HS-27A (cell line): ENCODE measurements around the gene RBP2.

Experiments used
- DNase-seq: peaks from one replicate; pipeline ENCODE4 v3.0.0-alpha.2; 2012; ENCODE audit warnings: low read depth, missing footprints

RBP2 gene

DNA sequence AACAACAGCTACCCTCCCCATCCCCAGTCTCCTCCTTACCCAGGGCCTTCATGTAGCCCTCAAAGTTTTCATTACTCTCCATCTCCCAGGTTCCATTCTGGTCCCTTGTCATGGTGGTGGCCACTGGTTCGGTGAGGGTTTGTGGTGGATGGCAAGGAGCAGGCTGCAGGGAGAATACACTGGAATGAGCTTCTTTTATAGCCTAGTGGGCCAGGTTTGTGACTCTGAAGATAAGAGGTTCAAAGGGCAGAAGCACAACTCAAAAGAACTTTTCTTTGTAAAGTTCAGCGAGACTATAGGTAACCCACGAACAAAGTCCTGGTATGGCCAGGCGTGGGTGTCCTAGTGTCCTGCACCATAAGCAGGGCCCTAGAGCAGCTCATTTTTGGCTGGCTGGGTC, at the start of gene RBP2:
Gene RBP2 (minus strand): TSS at position 169 of the 400 bp plus-strand sequence. CDS start 57 bp downstream, at position 112.
- DNase-seq: no peak

DNA sequence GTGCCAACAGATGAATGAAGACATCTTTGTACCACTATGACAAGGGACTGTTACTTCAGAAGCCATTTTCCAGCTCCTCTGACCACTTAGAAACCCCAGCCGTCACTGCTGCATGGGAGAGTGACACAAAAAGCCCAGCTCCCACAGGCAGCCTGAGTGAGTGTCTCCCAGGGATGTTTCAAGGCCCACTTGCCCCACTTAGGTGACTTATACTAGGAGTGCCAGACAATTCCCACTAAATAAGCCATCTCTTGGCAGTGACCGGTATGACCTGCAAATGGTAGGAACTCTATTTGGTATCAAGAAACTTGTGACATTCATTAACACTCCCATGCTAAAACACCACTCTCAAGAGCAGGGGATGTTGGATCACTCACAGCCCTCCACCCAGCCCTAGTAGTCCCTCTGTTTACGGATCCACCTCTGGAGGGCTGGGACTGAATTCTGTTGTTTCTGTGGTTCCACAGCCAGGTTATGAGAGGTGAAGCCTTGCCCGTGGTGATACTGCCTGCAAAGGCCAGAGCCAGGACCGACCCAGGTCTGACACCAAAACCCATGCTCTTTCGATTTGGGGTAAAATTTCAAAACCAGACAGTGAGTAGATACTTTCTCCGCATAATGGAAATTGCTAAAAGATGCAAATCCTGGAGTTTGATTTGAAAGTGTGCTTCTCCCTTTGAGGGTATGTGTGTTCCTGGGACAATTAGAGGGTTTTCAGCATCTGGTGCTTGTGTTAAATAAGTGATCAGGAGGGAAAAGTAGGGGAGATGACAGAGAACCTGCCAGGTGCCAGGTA, 48.7 kb upstream of the RBP2 start:
- no peak for DNase-seq

GRCh38 chr3:139523718-139524117, 47.4 kb upstream of the RBP2 start:
- DNase-seq: no peak

- DNase-seq: no peak
Observed at GRCh38 chr3:139523166-139523565, 46.9 kb upstream of the RBP2 start.

GRCh38 chr3:139522421-139522820, 46.1 kb upstream of the RBP2 start:
- no peak for DNase-seq

DNA sequence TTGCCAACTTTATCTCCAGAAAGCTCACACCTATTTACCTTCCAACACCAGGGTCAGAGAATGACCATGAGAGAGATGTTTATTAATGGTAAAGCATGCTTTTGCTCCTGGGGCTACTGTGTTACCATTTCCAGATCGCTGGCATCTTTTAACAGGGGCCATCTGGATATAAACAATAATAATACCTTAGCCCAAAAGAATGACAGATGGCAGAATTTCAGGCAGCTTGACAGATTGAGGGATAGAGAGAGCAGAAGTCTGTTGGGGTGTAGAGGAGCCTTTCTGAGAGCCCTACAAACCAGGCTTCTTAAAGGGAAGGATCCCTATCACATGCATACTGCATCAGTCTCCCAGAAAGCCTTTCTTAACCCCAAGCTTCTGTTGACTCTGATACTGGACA, 45.5 kb upstream of the RBP2 start:
- DNase-seq: no peak

DNA sequence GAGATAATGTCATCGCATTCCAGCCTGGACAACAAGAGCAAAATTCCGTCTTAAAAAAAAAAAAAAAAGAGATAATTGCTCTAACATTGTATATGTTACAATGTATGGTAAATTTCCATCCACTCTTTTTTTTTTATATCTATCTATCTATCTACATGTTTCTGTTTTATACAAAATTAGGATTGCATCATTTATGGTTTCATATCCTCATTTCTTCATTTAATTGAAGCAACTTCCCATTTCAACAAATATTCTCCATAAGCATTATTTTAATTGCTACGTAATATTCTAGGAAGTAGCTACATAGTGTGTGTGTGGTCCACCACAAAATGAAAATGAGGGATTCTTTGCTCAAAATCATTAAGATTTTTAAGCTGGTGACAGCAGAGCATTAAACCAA, 44.8 kb upstream of the RBP2 start:
- no peak for DNase-seq

- no peak for DNase-seq
Observed at GRCh38 chr3:139519998-139520737, 43.9 kb upstream of the RBP2 start.

GRCh38 chr3:139518926-139519842, 42.9 kb upstream of the RBP2 start:
- no peak for DNase-seq

GRCh38 chr3:139518306-139518705, 42.0 kb upstream of the RBP2 start:
- DNase-seq: no peak

GRCh38 chr3:139517321-139518065, 41.2 kb upstream of the RBP2 start:
- no peak for DNase-seq

- DNase-seq: no peak
Observed at GRCh38 chr3:139514741-139515140, 38.4 kb upstream of the RBP2 start.

DNA sequence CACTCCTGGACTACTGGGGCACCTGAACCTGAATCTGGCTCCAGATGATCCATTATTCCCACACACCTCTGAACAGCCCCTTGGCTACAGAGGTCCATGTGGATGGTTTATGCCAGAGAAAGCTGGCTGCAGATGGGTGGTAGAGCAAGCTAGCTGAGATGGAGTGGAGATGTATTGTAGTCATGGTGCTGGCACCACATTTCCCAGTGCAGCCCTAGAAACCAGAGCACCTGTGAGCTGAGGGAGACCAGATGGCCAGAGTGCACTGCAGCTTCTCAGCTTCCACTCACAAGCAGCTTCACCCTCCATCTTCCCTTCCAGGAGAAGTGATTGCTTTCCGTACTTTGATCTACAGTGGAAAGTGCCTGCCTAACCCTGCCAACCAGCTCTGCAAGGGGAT, 33.3 kb upstream of the RBP2 start:
- DNase-seq: no peak

DNA sequence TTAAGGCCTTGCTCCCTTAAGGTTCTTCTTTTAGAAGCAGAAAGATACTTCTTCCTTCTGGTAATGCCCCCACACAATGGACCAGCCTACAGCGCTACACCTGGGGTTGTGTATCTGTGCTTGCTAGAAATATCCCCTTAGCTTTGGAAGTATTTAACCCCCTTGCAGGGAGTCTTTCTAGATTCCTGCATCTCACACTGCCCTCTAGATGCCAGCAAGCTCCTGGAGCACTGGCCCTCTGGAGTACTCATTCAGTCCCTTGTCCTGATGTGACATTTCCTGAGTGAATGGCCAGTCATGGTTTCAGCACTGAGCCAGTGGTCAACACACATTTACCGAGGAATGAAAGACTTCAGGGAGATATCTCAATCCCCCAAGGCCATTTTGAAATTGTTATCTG, 30.4 kb upstream of the RBP2 start:
- no peak for DNase-seq

DNA sequence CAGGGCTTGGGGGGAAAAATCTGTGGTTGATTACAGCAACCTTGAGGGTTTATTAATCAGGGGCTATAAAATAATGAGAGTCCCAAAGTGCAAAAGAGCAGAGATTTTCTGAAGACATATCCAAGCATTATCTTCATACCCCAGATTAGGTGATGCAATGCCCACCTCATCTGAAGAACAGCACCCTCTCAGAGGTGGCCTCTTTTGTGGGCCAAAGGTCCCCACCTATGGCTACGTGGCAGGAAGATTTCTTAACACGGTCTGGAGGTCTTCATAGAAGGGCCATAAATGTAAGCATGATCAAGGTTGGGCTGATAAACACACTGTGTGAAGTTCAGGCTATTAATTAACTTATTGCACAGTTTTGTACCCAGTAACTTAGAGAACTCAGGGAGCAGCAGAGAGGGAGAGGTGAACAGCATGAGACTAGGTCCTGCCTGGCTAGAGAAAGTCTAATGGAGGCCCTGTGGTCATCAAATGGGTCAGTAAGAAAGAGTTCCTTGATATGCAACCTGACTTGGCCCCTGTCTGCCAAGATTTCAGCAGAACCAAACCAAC, 29.6 kb upstream of the RBP2 start:
- no peak for DNase-seq

DNA sequence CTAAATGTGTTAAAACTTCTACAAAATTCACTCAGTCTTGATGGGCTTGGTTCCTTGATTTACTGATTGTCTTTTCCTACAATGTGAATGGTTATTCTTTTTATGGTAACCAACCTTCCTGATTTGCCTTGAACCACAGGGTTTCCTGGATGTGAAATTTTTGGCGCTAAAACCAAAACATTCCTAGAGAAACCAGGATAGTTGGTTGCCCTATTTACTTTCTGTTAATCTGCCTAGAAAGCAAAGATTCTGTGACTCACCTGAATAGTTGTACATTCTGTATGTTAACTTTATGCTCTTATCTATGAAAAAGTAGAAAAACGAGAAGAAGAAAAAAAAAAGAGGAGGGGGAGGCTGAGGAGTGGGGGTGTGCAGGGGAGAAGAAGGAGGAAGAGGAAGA, 23.2 kb upstream of the RBP2 start:
- DNase-seq: no peak

DNA sequence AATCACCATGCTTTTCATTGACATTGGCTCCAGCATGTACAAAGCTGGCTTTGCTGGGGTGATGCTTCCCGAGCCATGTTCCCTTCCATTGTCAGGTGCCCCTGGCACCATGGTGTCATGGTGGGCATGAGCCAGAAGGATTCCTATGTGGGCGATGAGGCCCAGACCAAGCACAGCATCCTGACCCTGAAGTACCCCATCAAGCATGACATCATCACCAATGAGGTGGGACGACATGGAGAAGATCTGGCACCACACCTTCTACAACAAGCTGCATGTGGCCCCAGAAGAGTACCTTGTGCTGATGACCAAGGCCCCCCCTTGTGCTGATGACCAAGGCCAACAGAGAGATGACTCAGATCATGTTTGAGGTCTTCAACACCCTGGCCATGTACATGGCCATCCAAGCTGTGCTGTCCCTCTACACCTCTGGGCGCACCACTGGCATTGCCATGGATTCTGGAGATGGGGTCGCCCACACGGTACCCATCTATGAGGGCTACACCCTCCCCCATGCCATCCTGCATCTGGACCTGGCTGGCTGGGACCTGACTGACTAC, 17.6 kb upstream of the RBP2 start:
- no peak for DNase-seq

DNA sequence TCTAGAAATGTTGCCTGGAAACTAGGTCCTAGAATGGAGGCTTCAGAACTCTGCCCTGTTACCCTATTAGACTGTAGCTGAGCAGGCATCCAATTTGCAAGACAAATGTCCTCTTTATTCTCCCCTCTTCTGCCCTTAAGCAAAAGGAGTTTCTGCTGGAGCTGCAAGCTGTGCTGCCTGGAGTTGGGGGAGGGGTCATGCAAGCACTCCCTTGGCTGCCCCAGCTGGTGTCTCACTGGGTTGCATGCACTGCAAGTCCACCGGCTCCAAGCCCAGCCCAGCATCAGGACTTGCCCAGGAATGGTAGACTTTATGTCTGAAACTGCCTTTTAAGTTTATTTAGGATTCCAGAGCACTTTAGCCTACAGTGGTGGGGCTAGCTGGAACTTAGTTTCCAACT, 15.7 kb upstream of the RBP2 start:
- no peak for DNase-seq

- no peak for DNase-seq
Observed at GRCh38 chr3:139491027-139491700, 14.8 kb upstream of the RBP2 start.

GRCh38 chr3:139482206-139482605, 5.9 kb upstream of the RBP2 start:
- no peak for DNase-seq

- DNase-seq: no peak
Observed at GRCh38 chr3:139481116-139481515, 4.8 kb upstream of the RBP2 start.
